Measurements from ENCODE around the gene USP34. TPM values are rescaled to one million over a fixed set of nuclear protein-coding genes. Genes with fewer than 3 reads are reported as not detected.

The USP34 gene
- total RNA-seq, 1 experiment from 2014 or later: 101 TPM

GRCh38 chr2:61254536-61254935 lies 216.4 kb downstream of the USP34 start:
- Mint-ChIP-seq H3K36me3 (ENCODE audit: insufficient read depth, unreplicated experiment) (peaks cover 61% of the 10 kb centered on the region), H3K4me3 (ENCODE audit: unreplicated experiment) (no peak overlapping the region), H3K9me3 (ENCODE audit: unreplicated experiment) (no peaks in the 10 kb centered on the region), H3K4me1 (ENCODE audit: insufficient read depth, unreplicated experiment) (peaks cover 32% of the 10 kb centered on the region), H3K27me3 (ENCODE audit: insufficient read depth, unreplicated experiment) (no peaks in the 10 kb centered on the region), H3K27ac (ENCODE audit: low read depth, unreplicated experiment) (peak overlapping the region; percentile 70)
- no peak for TF ChIP-seq CTCF (IDR thresholded peaks at IDR 0.05; ENCODE audit: unreplicated experiment)
- DNase-seq (ENCODE audit: unreplicated experiment): no peak
- ChIA-PET CTCF (interaction anchor here (0.5 to 0.7 kb wide), 2 partner anchors 9 to 472 kb away, joined by 3 read pairs; no protein-coding TSS in a partner anchor), POLR2A (interaction anchor here (0.7 to 1.7 kb wide), 4 partner anchors 8 to 131 kb away, joined by 3 to 5 read pairs (median 3); no protein-coding TSS in a partner anchor)
- no TSS peak for BruUV-seq (replicated peaks)
- intact Hi-C loops (cut with micrococcal nuclease): no loop called here

GRCh38 chr2:61253136-61253535 lies 217.8 kb downstream of the USP34 start:
- peaks cover 32% of the 10 kb centered on the region for H3K4me1 Mint-ChIP-seq (ENCODE audit: insufficient read depth, unreplicated experiment)
- H3K36me3 Mint-ChIP-seq (ENCODE audit: insufficient read depth, unreplicated experiment): peaks cover 58% of the 10 kb centered on the region
- H3K9me3 Mint-ChIP-seq (ENCODE audit: unreplicated experiment): no peaks in the 10 kb centered on the region
- peak overlapping the region; percentile 27 for H3K27ac Mint-ChIP-seq (ENCODE audit: low read depth, unreplicated experiment)
- no peak for TF ChIP-seq CTCF (IDR thresholded peaks at IDR 0.05; ENCODE audit: unreplicated experiment)
- POLR2A ChIA-PET: interaction anchor here (0.6 kb wide), 1 partner anchor 36 kb away, joined by 3 read pairs; no protein-coding TSS in a partner anchor
- CTCF ChIA-PET: interaction anchor here (0.8 kb wide), 1 partner anchor 399 kb away, joined by 3 read pairs; no protein-coding TSS in a partner anchor
- no peak for DNase-seq (ENCODE audit: unreplicated experiment)
- intact Hi-C loops (cut with micrococcal nuclease): no loop called here
- H3K27me3 Mint-ChIP-seq (ENCODE audit: insufficient read depth, unreplicated experiment): no peaks in the 10 kb centered on the region
- no peak overlapping the region for H3K4me3 Mint-ChIP-seq (ENCODE audit: unreplicated experiment)
- no TSS peak for BruUV-seq (replicated peaks)

GRCh38 chr2:61252031-61252430 lies 218.9 kb downstream of the USP34 start:
- no peak for DNase-seq (ENCODE audit: unreplicated experiment)
- H3K36me3 Mint-ChIP-seq (ENCODE audit: insufficient read depth, unreplicated experiment): peaks cover 58% of the 10 kb centered on the region
- no peak for TF ChIP-seq CTCF (IDR thresholded peaks at IDR 0.05; ENCODE audit: unreplicated experiment)
- H3K4me1 Mint-ChIP-seq (ENCODE audit: insufficient read depth, unreplicated experiment): peaks cover 32% of the 10 kb centered on the region
- no peak overlapping the region for H3K27ac Mint-ChIP-seq (ENCODE audit: low read depth, unreplicated experiment)
- ChIA-PET CTCF (no interaction called here), POLR2A (interaction anchor here (1.3 to 1.7 kb wide), 3 partner anchors 10 to 13 kb away, joined by 3 to 6 read pairs (median 5); no protein-coding TSS in a partner anchor)
- no peak overlapping the region for H3K4me3 Mint-ChIP-seq (ENCODE audit: unreplicated experiment)
- no TSS peak for BruUV-seq (replicated peaks)
- no peaks in the 10 kb centered on the region for H3K9me3 Mint-ChIP-seq (ENCODE audit: unreplicated experiment)
- no peaks in the 10 kb centered on the region for H3K27me3 Mint-ChIP-seq (ENCODE audit: insufficient read depth, unreplicated experiment)
- intact Hi-C loops (cut with micrococcal nuclease): no loop called here

GRCh38 chr2:61249521-61250071 lies 221.3 kb downstream of the USP34 start:
- no peak for DNase-seq (ENCODE audit: unreplicated experiment)
- Mint-ChIP-seq H3K27ac (ENCODE audit: low read depth, unreplicated experiment) (no peak overlapping the region), H3K4me1 (ENCODE audit: insufficient read depth, unreplicated experiment) (peaks cover 20% of the 10 kb centered on the region), H3K27me3 (ENCODE audit: insufficient read depth, unreplicated experiment) (no peaks in the 10 kb centered on the region), H3K36me3 (ENCODE audit: insufficient read depth, unreplicated experiment) (peaks cover 63% of the 10 kb centered on the region), H3K9me3 (ENCODE audit: unreplicated experiment) (no peaks in the 10 kb centered on the region), H3K4me3 (ENCODE audit: unreplicated experiment) (no peak overlapping the region)
- intact Hi-C loops (cut with micrococcal nuclease): no loop called here
- TF ChIP-seq CTCF (IDR thresholded peaks at IDR 0.05; ENCODE audit: unreplicated experiment): no peak
- POLR2A ChIA-PET: no interaction called here
- CTCF ChIA-PET: interaction anchor here (0.7 kb wide), 1 partner anchor 10 kb away, joined by 3 read pairs; no protein-coding TSS in a partner anchor
- BruUV-seq (replicated peaks): no TSS peak

Data from MCF 10A (cell line).